ENCODE data around the gene MUC4. TPM values are rescaled to one million over a fixed set of nuclear protein-coding genes. Genes with fewer than 3 reads are reported as not detected.
"Not testable (repeated sequence)": the region's sequence is repeated elsewhere in the genome, so short reads cannot be mapped to it uniquely, and the experiment has no call there.

The MUC4 gene
- total RNA-seq, 1 donor from 2014 or later = not detected

DNA sequence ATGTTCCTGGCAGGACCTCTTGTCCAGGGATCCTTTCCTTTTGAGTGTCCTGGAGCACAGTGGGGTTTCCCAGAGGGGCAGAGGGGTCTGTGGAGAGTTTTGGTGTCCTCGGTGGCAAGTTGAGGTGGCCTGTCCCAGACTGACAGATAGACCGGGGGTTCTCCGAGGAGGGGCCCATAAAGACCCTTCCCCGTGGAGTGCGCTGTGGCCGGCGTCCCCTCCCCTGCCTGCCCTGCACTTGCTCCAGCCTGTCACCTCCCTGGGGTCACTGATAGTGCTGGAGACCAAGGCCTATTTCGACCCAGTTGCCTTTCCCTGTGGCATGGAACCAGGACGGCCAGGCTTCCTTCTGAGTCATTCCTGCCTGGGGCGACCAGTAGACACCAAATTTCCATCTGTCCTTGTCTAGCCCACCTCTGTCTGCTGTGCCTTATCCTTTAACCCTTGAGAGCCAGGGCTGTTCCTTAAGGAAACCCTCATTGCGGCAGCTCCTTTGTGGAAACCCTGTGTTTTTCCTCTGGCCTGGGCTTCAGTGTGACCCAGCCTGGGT lies 2.9 kb downstream of the MUC4 start:
- Mint-ChIP-seq H3K27ac (ENCODE audit: unreplicated experiment) (no peak overlapping the region), H3K4me3 (ENCODE audit: unreplicated experiment) (no peak overlapping the region), H3K27me3 (ENCODE audit: low read depth) (peaks cover 16% of the 10 kb centered on the region), H3K36me3 (ENCODE audit: low read depth) (no peaks in the 10 kb centered on the region), H3K4me1 (ENCODE audit: low read depth) (peaks cover 9% of the 10 kb centered on the region), H3K9me3 (ENCODE audit: low read depth) (no peaks in the 10 kb centered on the region)
- DNase-seq (ENCODE audit: low spot score) = no peak
- TF ChIP-seq, protein P1, sequence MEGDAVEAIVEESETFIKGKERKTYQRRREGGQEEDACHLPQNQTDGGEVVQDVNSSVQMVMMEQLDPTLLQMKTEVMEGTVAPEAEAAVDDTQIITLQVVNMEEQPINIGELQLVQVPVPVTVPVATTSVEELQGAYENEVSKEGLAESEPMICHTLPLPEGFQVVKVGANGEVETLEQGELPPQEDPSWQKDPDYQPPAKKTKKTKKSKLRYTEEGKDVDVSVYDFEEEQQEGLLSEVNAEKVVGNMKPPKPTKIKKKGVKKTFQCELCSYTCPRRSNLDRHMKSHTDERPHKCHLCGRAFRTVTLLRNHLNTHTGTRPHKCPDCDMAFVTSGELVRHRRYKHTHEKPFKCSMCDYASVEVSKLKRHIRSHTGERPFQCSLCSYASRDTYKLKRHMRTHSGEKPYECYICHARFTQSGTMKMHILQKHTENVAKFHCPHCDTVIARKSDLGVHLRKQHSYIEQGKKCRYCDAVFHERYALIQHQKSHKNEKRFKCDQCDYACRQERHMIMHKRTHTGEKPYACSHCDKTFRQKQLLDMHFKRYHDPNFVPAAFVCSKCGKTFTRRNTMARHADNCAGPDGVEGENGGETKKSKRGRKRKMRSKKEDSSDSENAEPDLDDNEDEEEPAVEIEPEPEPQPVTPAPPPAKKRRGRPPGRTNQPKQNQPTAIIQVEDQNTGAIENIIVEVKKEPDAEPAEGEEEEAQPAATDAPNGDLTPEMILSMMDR (IDR thresholded peaks at IDR 0.05) = no peak

DNA sequence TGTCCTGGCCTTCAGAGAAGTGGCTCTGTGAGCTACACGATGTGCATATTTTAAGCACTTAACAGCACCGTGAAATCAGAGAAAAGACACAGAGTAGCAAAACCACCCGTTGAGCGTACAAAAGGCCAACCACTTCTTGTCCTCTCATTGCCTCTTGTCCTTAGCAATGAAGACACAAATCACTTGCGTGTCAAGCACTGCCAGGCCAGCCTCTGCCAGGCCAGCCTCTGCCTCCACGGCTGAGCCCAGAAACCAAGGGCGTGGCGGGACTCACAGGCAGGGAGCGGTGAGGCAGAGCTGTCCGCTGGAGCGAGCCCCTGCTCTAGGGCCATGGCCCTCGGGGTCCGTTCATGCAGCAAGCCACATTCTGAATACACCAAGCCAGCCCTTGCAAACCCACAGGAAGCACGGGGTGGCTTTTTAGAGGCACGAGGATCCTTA lies 4.0 kb downstream of the MUC4 start:
- TF ChIP-seq, protein P1 (IDR thresholded peaks at IDR 0.05) = no peak
- H3K36me3 Mint-ChIP-seq (ENCODE audit: low read depth) = no peaks in the 10 kb centered on the region
- no peak for DNase-seq (ENCODE audit: low spot score)
- H3K9me3 Mint-ChIP-seq (ENCODE audit: low read depth) = no peaks in the 10 kb centered on the region
- H3K4me3 Mint-ChIP-seq (ENCODE audit: unreplicated experiment) = no peak overlapping the region
- no peak overlapping the region for H3K27ac Mint-ChIP-seq (ENCODE audit: unreplicated experiment)
- peaks cover 17% of the 10 kb centered on the region for H3K27me3 Mint-ChIP-seq (ENCODE audit: low read depth)
- H3K4me1 Mint-ChIP-seq (ENCODE audit: low read depth) = peaks cover 12% of the 10 kb centered on the region

DNA sequence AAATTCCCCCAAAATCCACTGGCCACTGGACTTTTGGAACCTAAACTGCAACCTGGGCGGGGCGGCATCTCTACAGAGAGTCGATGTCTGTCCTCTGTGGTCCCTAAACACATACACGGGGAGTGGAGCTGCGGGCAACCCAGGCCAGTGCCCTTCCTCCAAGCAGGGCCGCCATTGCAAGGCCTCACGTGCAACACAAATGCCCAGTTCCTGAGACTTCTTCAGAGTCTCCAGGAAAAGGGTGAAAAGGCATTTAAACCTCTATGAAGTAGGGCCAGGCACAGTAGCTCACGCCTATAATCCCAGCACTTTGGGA lies 4.9 kb downstream of the MUC4 start:
- TF ChIP-seq, protein P1 (IDR thresholded peaks at IDR 0.05) = no peak
- Mint-ChIP-seq H3K4me1 (ENCODE audit: low read depth) (peaks cover 15% of the 10 kb centered on the region), H3K4me3 (ENCODE audit: unreplicated experiment) (no peak overlapping the region), H3K27ac (ENCODE audit: unreplicated experiment) (no peak overlapping the region), H3K9me3 (ENCODE audit: low read depth) (no peaks in the 10 kb centered on the region), H3K27me3 (ENCODE audit: low read depth) (peaks cover 21% of the 10 kb centered on the region), H3K36me3 (ENCODE audit: low read depth) (no peaks in the 10 kb centered on the region)
- DNase-seq (ENCODE audit: low spot score) = no peak

DNA sequence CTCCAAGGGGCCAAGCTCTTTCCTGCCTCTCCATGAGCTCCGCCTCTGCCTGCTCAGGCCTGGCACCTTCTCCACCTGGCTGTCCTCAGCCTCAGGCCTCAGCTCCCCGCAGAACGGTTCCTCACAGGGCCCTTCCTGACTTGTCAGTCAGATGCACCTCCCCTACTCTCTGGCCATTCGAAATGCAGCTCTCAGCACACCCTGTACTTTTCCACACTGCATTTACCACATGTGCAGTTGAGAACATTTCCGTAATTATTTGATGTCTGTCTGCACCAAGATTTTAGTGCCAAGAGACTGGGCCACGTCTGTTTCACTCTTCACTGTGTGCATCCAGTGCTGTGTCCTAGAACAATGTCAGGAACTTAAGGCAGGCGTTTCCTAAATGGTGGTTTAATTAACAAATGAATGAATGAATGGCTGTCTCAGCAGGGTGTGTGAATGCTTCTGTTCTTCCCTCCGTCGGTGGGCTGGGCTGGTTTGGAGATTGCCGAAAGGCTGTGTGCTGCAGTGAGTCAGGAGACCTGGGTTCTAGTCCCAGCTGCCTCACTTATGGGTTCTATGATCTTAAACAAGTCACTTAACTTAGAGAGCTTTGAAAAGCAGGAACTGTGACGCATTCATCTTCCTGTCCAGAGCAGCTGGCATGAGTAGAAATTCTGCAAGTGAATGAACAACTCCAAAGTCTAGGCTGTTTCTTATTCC lies 5.4 kb downstream of the MUC4 start:
- TF ChIP-seq, protein P1 (IDR thresholded peaks at IDR 0.05) = no peak
- Mint-ChIP-seq H3K9me3 (ENCODE audit: low read depth) (no peaks in the 10 kb centered on the region), H3K27ac (ENCODE audit: unreplicated experiment) (no peak overlapping the region), H3K27me3 (ENCODE audit: low read depth) (peaks cover 24% of the 10 kb centered on the region), H3K36me3 (ENCODE audit: low read depth) (no peaks in the 10 kb centered on the region), H3K4me1 (ENCODE audit: low read depth) (peaks cover 15% of the 10 kb centered on the region), H3K4me3 (ENCODE audit: unreplicated experiment) (no peak overlapping the region)
- DNase-seq (ENCODE audit: low spot score) = no peak

DNA sequence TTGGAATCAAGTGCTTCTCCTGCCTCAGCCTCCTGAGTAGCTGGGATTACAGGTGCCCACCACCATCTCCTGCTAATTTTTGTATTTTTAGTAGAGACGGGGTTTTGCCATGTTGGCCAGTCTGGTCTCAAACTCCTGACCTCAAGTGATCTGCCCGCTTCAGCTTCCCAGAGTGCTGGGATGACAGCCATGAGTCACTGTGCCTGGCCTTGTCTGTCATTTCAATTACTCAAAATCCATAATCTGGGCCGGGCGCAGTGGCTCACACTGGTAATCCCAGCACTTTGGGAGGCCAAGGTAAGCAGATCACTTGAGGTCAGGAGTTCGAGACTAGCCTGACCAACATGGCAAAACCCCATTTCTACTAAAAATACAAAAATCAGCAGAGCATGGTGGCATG lies 6.1 kb downstream of the MUC4 start:
- H3K36me3 Mint-ChIP-seq (ENCODE audit: low read depth); H3K9me3 Mint-ChIP-seq (ENCODE audit: low read depth); H3K4me3 Mint-ChIP-seq (ENCODE audit: unreplicated experiment); DNase-seq (ENCODE audit: low spot score); H3K27ac Mint-ChIP-seq (ENCODE audit: unreplicated experiment): not testable (repeated sequence)
- Mint-ChIP-seq H3K4me1 (ENCODE audit: low read depth) (peaks cover 12% of the 10 kb centered on the region), H3K27me3 (ENCODE audit: low read depth) (peaks cover 23% of the 10 kb centered on the region)

DNA sequence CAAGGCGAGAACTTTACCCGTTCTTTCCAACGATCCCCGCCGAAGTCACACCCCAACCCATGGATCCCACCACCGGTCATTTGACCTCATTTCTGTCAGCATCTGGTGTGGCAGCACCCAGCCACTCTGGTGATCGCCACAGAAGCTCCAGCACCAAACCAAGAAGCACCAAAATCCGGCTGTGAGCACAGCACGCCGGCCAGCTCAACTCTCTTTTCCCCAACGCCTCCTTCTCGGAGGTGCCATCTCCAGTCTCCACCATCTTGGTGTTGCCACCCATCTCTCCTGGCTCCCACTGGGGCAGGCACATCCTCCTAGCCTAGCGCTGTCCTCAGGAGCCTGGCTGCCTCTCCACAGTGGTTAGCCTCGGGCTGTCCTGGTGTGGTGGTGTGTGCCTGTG lies 6.5 kb downstream of the MUC4 start:
- H3K27ac Mint-ChIP-seq (ENCODE audit: unreplicated experiment) = no peak overlapping the region
- H3K27me3 Mint-ChIP-seq (ENCODE audit: low read depth) = peaks cover 23% of the 10 kb centered on the region
- H3K9me3 Mint-ChIP-seq (ENCODE audit: low read depth) = no peaks in the 10 kb centered on the region
- TF ChIP-seq, protein P1 (IDR thresholded peaks at IDR 0.05) = no peak
- no peak for DNase-seq (ENCODE audit: low spot score)
- H3K4me1 Mint-ChIP-seq (ENCODE audit: low read depth) = peaks cover 10% of the 10 kb centered on the region
- H3K36me3 Mint-ChIP-seq (ENCODE audit: low read depth) = no peaks in the 10 kb centered on the region
- H3K4me3 Mint-ChIP-seq (ENCODE audit: unreplicated experiment) = no peak overlapping the region

Data from chondrocyte (in vitro differentiated cells).